ENCODE data around the gene POLDIP3. TPM values are rescaled to one million over a fixed set of nuclear protein-coding genes. Genes with fewer than 3 reads are reported as not detected.
A peak's percentile ranks its signal among the peaks of the same experiment; 100 is the strongest.

POLDIP3 gene
- total and polyA plus RNA-seq, 2 of the 4 experiments (the other 2 are of a cell fraction): 33.9 to 43.6 TPM

DNA sequence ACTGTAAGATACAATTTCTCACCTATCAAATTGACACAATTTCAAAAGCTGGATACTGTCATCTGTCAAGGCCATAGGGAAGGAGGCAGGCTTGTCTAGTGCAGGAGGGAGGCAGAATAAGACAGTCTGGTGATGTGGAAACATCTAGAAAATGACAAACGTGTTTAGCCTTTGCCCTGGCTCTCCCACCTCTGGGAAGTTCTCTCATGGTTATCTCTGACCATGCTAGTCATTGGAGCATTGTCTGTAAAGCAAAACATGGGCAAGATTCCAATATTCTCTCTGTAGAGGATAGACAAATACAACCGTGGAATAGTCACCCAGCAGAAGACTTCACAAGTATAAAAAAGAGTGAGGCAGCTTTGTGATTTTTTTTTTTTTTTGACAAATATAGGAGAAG is 70.0 kb downstream of the POLDIP3 start:
- ChIA-PET POLR2A (ENCODE audit: unreplicated experiment) (no interaction called here), CTCF (no interaction called here)
- H3K18ac ChIP-seq (ENCODE audit: low read depth, low read length): no peak overlapping the region
- no peak overlapping the region for H4K5ac ChIP-seq (ENCODE audit: low read depth, low read length)
- H2BK120ac ChIP-seq (ENCODE audit: low read depth, low read length): no peak overlapping the region
- BruUV-seq (replicated peaks): no TSS peak
- H3K4me3 ChIP-seq (ENCODE audit: insufficient read depth, low read depth, low read length): no peak overlapping the region
- in situ Hi-C loops (cut with MboI; ENCODE audit: low sequenced_read_pairs) (no loop called here), intact Hi-C loops (cut with micrococcal nuclease) (no loop called here), dilution Hi-C loops (cut with HindIII; ENCODE audit: low sequenced_read_pairs, unreplicated experiment) (no loop called here)
- no peak overlapping the region for H4K8ac ChIP-seq (ENCODE audit: low read depth in 2 of 2, low read length in 2 of 2)
- H2BK20ac ChIP-seq (ENCODE audit: low read depth, low read length): no peak overlapping the region
- no peak overlapping the region for H3K4me2 ChIP-seq (ENCODE audit: low read depth, low read length)
- H3K79me1 ChIP-seq (ENCODE audit: low read depth in 1 of 2, low read length in 2 of 2): no peaks in the 10 kb centered on the region
- WGBS, 2 experiments (ENCODE audit: extremely low coverage in 2 of 2, insufficient read length in 1 of 2): no CpG with 5 or more reads among the region's 2 CpGs
- no peak overlapping the region for H2AFZ ChIP-seq (replicated peaks; ENCODE audit: low read length, poor library complexity)
- no peaks in the 10 kb centered on the region for H3K9me3 ChIP-seq (ENCODE audit: control insufficient read depth, insufficient read depth, low read length)
- no peak overlapping the region for H3K27ac ChIP-seq (ENCODE audit: insufficient read depth, low read length)
- ATAC-seq (ENCODE audit: low read depth) (no peak), DNase-seq (peak; percentile 24)
- H3K4me1 ChIP-seq (ENCODE audit: control insufficient read depth, insufficient read depth, low read length): peaks cover 2% of the 10 kb centered on the region; the same call in 1 of the 2 replicates
- H3K23ac ChIP-seq (ENCODE audit: low read depth, low read length): no peak overlapping the region
- no peak overlapping the region for H2BK5ac ChIP-seq (ENCODE audit: low read depth, low read length, poor library complexity, severe bottlenecking)
- peaks cover 13% of the 10 kb centered on the region; the same call in 1 of the 2 replicates for H3K27me3 ChIP-seq (ENCODE audit: control insufficient read depth, insufficient read depth, low read length)
- no peaks in the 10 kb centered on the region; the same call in 1 of the 2 replicates for H3K9me1 ChIP-seq (ENCODE audit: insufficient read depth, low read length)
- H2BK15ac ChIP-seq (ENCODE audit: low read depth, low read length): no peak overlapping the region
- H3K14ac ChIP-seq (replicated peaks; ENCODE audit: low read depth, low read length): no peak overlapping the region
- no peaks in the 10 kb centered on the region for H4K20me1 ChIP-seq (ENCODE audit: insufficient read depth, low read length)
- no peak overlapping the region for H3K9ac ChIP-seq (ENCODE audit: low read depth, low read length)
- no peak overlapping the region for H2AK9ac ChIP-seq (replicated peaks; ENCODE audit: low read depth, low read length, poor library complexity)
- TF ChIP-seq SMC3 (IDR thresholded peaks at IDR 0.05; ENCODE audit: low read depth, low read length) (no peak), ELK1 (IDR thresholded peaks at IDR 0.05; ENCODE audit: borderline replicate concordance, low read depth, low read length) (no peak), CEBPB (IDR thresholded peaks at IDR 0.05; ENCODE audit: low read depth, low read length) (no peak), POLR2A (IDR thresholded peaks at IDR 0.05; ENCODE audit: low read depth, low read length) (no peak), MAFK (IDR thresholded peaks at IDR 0.05; ENCODE audit: low read depth, low read length) (no peak), MXI1 (IDR thresholded peaks at IDR 0.05; ENCODE audit: borderline replicate concordance, low read depth, low read length) (no peak), NFE2L2 (IDR thresholded peaks at IDR 0.05; ENCODE audit: low read depth, low read length) (no peak), CHD1 (IDR thresholded peaks at IDR 0.05; ENCODE audit: low read depth, low read length) (no peak), BHLHE40 (IDR thresholded peaks at IDR 0.05; ENCODE audit: low read depth, low read length) (no peak), RFX5 (IDR thresholded peaks at IDR 0.05; ENCODE audit: low read depth, low read length) (no peak), FOS (IDR thresholded peaks at IDR 0.05; ENCODE audit: low read depth, low read length) (no peak), USF2 (IDR thresholded peaks at IDR 0.05; ENCODE audit: low read depth, low read length) (no peak), MAZ (IDR thresholded peaks at IDR 0.05; ENCODE audit: borderline replicate concordance, low read depth, low read length) (no peak), RAD21 (IDR thresholded peaks at IDR 0.05; ENCODE audit: low read length) (no peak)
- TF ChIP-seq, protein P1, sequence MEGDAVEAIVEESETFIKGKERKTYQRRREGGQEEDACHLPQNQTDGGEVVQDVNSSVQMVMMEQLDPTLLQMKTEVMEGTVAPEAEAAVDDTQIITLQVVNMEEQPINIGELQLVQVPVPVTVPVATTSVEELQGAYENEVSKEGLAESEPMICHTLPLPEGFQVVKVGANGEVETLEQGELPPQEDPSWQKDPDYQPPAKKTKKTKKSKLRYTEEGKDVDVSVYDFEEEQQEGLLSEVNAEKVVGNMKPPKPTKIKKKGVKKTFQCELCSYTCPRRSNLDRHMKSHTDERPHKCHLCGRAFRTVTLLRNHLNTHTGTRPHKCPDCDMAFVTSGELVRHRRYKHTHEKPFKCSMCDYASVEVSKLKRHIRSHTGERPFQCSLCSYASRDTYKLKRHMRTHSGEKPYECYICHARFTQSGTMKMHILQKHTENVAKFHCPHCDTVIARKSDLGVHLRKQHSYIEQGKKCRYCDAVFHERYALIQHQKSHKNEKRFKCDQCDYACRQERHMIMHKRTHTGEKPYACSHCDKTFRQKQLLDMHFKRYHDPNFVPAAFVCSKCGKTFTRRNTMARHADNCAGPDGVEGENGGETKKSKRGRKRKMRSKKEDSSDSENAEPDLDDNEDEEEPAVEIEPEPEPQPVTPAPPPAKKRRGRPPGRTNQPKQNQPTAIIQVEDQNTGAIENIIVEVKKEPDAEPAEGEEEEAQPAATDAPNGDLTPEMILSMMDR (conservative IDR thresholded peaks at IDR 0.05; ENCODE audit: low read depth, low read length): no peak
- H4K91ac ChIP-seq (ENCODE audit: insufficient read depth, low read depth, low read length): no peak overlapping the region
- no peak overlapping the region for H3K56ac ChIP-seq (ENCODE audit: extremely low read depth, insufficient read depth, low read length)
- no peak overlapping the region for H2AK5ac ChIP-seq (ENCODE audit: low read depth, low read length)
- no peaks in the 10 kb centered on the region for H3K36me3 ChIP-seq (ENCODE audit: control insufficient read depth, insufficient read depth, low read length)
- H3K4ac ChIP-seq (ENCODE audit: low read depth, low read length): no peak overlapping the region
